ENCODE data around the gene EPSTI1. TPM values are rescaled to one million over a fixed set of nuclear protein-coding genes. Genes with fewer than 3 reads are reported as not detected.

EPSTI1 gene
- total RNA-seq, 4 donors from 2014 or later: 1.1 to 10.2 (median 5.8) TPM

DNA sequence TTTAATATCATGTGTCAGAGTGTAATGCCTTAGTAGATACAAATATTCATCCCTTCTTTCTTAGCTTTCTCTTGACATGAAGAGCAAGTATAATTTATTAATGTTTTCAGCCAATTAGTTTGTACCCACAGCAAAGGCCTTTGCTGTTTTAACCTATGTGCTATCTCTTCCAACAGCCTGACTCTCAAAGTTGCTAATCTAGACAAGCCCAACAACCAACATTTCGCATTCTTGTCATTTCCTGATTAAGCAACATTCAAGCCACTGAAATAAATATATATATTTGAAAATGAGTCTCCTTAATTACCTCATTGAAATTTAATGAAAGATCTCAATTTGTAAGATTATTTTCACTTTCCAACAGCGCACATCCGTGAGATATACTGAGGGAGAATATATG is 18.5 kb downstream of the EPSTI1 start:
- intact Hi-C loops (cut with DNase I): no loop called here
- Histone ChIP-seq H3K27me3 (no peaks in the 10 kb centered on the region), H3K36me3 (no peaks in the 10 kb centered on the region), H3K4me3 (no peak overlapping the region), H3K9me3 (no peaks in the 10 kb centered on the region), H3K4me1 (peaks cover 5 to 20% (median 10%) of the 10 kb centered on the region in 3 donors), H3K27ac (no peak overlapping the region)
- TF ChIP-seq, protein P1, sequence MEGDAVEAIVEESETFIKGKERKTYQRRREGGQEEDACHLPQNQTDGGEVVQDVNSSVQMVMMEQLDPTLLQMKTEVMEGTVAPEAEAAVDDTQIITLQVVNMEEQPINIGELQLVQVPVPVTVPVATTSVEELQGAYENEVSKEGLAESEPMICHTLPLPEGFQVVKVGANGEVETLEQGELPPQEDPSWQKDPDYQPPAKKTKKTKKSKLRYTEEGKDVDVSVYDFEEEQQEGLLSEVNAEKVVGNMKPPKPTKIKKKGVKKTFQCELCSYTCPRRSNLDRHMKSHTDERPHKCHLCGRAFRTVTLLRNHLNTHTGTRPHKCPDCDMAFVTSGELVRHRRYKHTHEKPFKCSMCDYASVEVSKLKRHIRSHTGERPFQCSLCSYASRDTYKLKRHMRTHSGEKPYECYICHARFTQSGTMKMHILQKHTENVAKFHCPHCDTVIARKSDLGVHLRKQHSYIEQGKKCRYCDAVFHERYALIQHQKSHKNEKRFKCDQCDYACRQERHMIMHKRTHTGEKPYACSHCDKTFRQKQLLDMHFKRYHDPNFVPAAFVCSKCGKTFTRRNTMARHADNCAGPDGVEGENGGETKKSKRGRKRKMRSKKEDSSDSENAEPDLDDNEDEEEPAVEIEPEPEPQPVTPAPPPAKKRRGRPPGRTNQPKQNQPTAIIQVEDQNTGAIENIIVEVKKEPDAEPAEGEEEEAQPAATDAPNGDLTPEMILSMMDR (IDR thresholded peaks at IDR 0.05): no peak
- TF ChIP-seq POLR2A (IDR thresholded peaks at IDR 0.05): no peak
- no peak for DNase-seq
- WGBS, 2 donors: 92% methylated on average over 3 of the region's 3 CpGs

DNA sequence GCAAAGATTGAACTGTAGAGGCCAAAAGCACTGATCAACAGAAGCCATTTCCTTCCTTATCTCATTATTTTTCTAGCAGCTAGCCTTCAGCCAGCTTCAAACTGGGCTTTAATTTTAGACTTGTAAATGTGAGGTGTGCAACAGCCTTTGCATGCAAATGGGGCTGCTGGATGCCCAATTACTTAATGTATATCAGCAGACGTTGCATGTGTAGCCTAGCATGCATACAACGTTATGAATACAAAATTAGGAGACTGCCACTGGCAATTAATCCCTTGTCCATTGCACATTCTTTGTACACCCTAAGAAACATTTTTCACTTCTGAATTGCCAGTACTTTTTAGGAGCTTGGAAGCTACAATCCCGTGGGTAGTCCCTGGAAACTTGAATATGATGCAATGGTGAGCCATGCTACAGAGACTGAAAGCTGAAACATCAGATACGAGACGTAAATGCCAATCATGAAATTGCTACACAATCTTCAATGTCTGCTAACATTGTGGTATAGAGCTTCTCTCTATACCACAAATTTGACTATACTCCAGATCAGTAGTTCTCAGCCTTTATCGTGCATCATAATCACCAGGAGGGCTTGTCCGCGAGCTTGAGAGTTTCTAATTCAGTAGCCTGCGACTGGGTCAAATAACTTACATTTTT is 20.2 kb downstream of the EPSTI1 start:
- Histone ChIP-seq H3K9me3 (no peaks in the 10 kb centered on the region), H3K36me3 (no peaks in the 10 kb centered on the region), H3K4me3 (no peak overlapping the region), H3K27me3 (no peaks in the 10 kb centered on the region), H3K4me1 (peaks cover 9 to 33% (median 10%) of the 10 kb centered on the region in 3 donors), H3K27ac (no peak overlapping the region)
- TF ChIP-seq, protein P1 (IDR thresholded peaks at IDR 0.05): no peak
- no peak for TF ChIP-seq POLR2A (IDR thresholded peaks at IDR 0.05)
- intact Hi-C loops (cut with DNase I): no loop called here
- DNase-seq: no peak
- 77 to 82% methylated on average over 9 of the region's 9 CpGs for WGBS, 2 donors

DNA sequence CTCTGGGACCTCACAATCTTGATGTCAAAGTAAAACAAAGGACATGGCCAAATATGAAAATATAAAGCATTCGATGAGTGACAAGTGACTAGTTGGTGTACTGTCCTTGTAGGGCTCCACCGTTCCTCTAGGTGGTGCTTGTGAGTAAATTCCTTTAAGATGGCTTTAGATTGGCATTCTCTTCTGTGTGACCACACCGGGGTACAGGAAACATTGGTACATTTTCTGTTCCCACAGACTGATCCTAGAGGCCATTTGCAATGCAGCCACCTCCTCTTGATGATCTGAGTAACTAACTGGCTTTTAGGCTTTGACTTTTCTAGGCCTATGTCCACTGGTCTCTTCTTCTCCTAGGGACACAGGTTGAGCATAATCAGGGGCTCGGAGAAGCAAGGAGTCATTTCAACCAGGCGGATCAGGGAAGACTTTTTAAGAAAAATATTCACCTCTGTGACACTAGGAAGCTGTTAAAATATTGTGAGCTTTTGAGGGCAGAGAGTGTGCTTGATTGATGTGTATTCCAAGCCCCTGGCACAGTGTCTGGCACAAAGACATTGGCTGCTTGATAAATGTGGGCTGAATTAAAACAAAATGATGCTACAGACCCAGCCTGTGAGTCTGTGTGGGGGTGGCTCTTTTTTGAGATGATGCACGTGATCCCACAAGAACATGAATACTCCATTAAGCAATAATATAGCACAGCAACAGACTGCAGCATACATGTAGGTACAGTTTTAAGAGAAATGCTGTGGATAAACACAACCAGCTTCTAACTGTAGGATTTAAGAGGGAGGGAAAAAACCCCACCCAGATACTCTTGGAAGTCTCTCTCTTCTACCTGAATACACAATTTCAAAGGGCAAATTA is 21.0 kb downstream of the EPSTI1 start:
- intact Hi-C loops (cut with DNase I): no loop called here
- H3K27me3 ChIP-seq: no peaks in the 10 kb centered on the region
- peaks cover 9 to 33% (median 10%) of the 10 kb centered on the region in 3 donors for H3K4me1 ChIP-seq
- no peak overlapping the region for H3K27ac ChIP-seq
- 51 to 55% methylated on average over 6 of the region's 6 CpGs for WGBS, 2 donors
- no peak overlapping the region for H3K4me3 ChIP-seq
- no peaks in the 10 kb centered on the region for H3K36me3 ChIP-seq
- H3K9me3 ChIP-seq: no peaks in the 10 kb centered on the region
- DNase-seq: no peak
- TF ChIP-seq, protein P1 (IDR thresholded peaks at IDR 0.05): peak; percentile 35 to 73 (median 64)
- TF ChIP-seq POLR2A (IDR thresholded peaks at IDR 0.05): no peak

DNA sequence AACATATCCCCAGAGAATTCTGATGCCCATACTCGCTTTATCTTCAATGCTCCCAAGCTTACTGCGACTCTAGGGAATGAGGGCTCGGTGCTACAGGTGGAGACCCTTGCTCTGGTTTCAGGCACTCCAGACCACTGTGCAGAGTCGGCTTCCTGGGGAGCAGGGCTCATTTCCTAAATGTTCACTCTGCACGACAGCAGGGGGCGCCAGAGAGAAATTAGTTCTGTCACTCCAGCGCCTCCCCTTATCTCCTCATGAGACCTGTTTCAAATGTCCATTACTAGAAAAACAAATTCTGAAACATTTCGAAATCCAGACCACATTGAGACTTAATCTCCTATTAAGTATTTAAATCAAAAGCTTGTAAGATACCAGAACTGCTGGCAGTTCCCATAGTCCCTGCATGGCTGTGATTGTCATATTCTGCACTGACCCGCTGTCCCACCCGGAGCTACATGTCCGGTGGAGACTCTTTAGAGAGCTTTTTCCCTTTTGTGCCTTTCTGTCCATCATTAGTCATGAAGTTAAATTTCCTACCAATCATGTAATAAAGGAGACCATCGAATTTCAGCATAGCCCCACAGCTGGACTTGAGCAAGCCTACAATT is 22.4 kb downstream of the EPSTI1 start:
- WGBS, 2 donors: 54 to 60% methylated on average over 12 of the region's 12 CpGs
- H3K27me3 ChIP-seq: no peaks in the 10 kb centered on the region
- no peak for DNase-seq
- no peaks in the 10 kb centered on the region for H3K36me3 ChIP-seq
- H3K9me3 ChIP-seq: no peaks in the 10 kb centered on the region
- H3K4me3 ChIP-seq: no peak overlapping the region
- TF ChIP-seq, protein P1 (IDR thresholded peaks at IDR 0.05): peak; percentile 53 to 79 (median 73)
- TF ChIP-seq POLR2A (IDR thresholded peaks at IDR 0.05): no peak
- intact Hi-C loops (cut with DNase I): no loop called here
- H3K27ac ChIP-seq: peak overlapping the region in 1 of 4 donors; percentile 49
- H3K4me1 ChIP-seq: peaks cover 9 to 33% (median 10%) of the 10 kb centered on the region in 3 donors

DNA sequence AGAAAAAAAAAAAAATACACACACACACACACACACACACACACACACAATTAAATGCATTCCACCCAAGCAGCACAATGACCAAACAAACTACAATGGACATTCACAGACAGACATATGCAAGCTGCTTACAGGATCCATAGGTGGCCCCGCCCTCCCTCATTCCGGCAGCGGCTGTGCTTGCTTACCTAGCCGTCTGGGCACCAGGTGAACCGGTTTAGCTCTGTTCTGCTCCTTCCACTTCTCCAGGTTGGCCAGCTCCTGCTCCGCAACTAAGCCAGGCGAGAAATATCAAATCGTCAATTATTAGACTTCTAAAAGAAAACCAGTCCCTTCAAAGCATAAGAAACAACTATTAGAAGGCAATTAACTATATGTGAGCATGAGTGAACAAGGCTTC is 23.1 kb downstream of the EPSTI1 start:
- TF ChIP-seq, protein P1 (IDR thresholded peaks at IDR 0.05): no peak
- TF ChIP-seq POLR2A (IDR thresholded peaks at IDR 0.05): no peak
- H3K4me1 ChIP-seq: peaks cover 9 to 33% (median 10%) of the 10 kb centered on the region in 3 donors
- H3K27ac ChIP-seq: peak overlapping the region in 1 of 4 donors; percentile 49
- DNase-seq: no peak
- no peak overlapping the region for H3K4me3 ChIP-seq
- H3K27me3 ChIP-seq: no peaks in the 10 kb centered on the region
- H3K9me3 ChIP-seq: no peaks in the 10 kb centered on the region
- H3K36me3 ChIP-seq: no peaks in the 10 kb centered on the region
- intact Hi-C loops (cut with DNase I): no loop called here
- 62 to 73% methylated on average over 6 of the region's 8 CpGs for WGBS, 2 donors

All from esophagus squamous epithelium (tissue), 5 donors.